ENCODE data around the gene FGF2.
"Not testable (repeated sequence)": the region's sequence is repeated elsewhere in the genome, so short reads cannot be mapped to it uniquely, and the experiment has no call there.

Gene FGF2

DNA sequence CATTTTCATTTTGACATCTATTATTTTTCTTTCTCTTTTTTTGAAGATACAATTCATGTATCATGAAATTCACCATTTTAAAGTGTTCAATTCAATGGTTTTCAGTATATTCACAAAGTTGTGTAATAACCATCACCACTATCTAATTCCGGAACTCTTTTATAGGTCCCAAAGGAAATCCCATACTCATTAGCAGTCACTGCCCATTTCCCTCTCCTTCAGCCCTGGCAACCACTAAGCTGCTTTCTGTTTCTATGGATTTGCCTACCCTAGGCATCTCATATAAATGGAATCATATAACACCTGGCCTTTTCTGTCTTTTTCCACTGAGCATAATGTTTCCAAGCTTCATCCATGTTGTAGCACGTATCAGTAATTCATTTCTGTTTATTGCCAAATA, 3.2 kb upstream of the FGF2 start:
- H3K9me3 ChIP-seq (ENCODE audit: control insufficient read depth, insufficient read depth, low read length), result no peaks in the 10 kb centered on the region
- no peak overlapping the region for H3K9ac ChIP-seq (ENCODE audit: low read depth, low read length)
- no peaks in the 10 kb centered on the region; the same call in 1 of the 2 replicates for H3K36me3 ChIP-seq (ENCODE audit: insufficient read depth, low read length)
- H3K4me1 ChIP-seq (ENCODE audit: insufficient read depth, low read length), result 0 out of 2 replicates have a peak, but pooled peaks cover 12% of the 10 kb centered on the region

DNA sequence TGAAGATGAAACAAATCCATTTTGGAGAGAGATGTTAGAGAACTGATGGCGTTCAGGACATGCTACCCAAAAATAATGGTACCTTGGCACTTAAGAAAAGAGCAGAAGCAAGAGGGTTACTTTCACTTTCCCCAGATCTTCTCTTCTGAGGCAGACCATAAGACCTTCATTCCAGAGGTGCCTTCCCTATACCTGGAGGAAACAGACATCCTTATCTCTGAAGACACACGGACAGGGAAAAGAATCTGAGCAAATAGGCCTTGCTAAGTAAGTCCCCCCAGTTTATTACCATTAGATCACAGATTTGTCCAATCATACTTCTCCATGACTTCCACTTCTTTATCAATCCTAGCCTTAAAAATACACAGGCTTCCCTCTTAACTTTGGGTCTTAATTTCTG, 2.0 kb upstream of the FGF2 start:
- no peak overlapping the region for H3K9ac ChIP-seq (ENCODE audit: low read depth, low read length)
- no peaks in the 10 kb centered on the region for H3K9me3 ChIP-seq (ENCODE audit: control insufficient read depth, insufficient read depth, low read length)
- peaks cover 5% of the 10 kb centered on the region; the same call in 1 of the 2 replicates for H3K36me3 ChIP-seq (ENCODE audit: insufficient read depth, low read length)
- peaks cover 15% of the 10 kb centered on the region; the same call in 1 of the 2 replicates for H3K4me1 ChIP-seq (ENCODE audit: insufficient read depth, low read length)

DNA sequence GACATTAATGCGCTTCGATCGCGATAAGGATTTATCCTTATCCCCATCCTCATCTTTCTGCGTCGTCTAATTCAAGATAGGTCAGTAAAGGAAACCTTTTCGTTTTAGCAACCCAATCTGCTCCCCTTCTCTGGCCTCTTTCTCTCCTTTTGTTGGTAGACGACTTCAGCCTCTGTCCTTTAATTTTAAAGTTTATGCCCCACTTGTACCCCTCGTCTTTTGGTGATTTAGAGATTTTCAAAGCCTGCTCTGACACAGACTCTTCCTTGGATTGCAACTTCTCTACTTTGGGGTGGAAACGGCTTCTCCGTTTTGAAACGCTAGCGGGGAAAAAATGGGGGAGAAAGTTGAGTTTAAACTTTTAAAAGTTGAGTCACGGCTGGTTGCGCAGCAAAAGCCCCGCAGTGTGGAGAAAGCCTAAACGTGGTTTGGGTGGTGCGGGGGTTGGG, 528 bp upstream of the FGF2 start:
- H3K9me3 ChIP-seq (ENCODE audit: control insufficient read depth, insufficient read depth, low read length), result no peaks in the 10 kb centered on the region
- H3K9ac ChIP-seq (ENCODE audit: low read depth, low read length), result peak overlapping the region; percentile 81
- peaks cover 18% of the 10 kb centered on the region; the same call in 1 of the 2 replicates for H3K36me3 ChIP-seq (ENCODE audit: insufficient read depth, low read length)
- H3K4me1 ChIP-seq (ENCODE audit: insufficient read depth, low read length), result peaks cover 27% of the 10 kb centered on the region

DNA sequence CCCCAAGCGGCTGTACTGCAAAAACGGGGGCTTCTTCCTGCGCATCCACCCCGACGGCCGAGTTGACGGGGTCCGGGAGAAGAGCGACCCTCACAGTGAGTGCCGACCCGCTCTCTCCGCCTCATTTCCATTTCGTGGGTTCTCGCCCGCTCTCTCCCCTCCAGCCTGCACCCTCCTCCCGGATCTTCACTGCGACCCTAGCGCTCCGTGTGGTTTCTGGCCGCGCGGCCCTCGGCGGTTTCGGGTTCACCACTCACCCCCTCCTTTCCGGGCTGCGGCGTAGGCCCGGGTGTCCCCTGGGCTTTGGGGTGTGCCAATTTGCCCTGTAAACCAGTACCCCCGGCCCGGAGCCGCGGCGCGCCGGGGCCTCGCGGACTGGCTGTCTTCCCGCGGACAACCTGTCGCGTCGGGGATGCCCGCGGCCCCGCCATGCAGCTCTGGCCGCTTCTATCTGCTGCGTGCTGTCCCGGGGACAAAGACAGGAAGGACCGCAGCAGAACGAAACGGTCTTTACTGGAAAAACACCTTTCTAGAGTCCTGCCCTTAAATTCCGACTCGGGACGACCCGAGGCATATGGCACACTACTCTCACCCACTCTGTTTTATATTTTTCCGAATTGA, 737 bp downstream of the FGF2 start:
- peak overlapping the region; percentile 93 for H3K9ac ChIP-seq (ENCODE audit: low read depth, low read length)
- H3K36me3 ChIP-seq (ENCODE audit: insufficient read depth, low read length), result peaks cover 18% of the 10 kb centered on the region; the same call in 1 of the 2 replicates
- H3K9me3 ChIP-seq (ENCODE audit: control insufficient read depth, insufficient read depth, low read length), result no peaks in the 10 kb centered on the region
- H3K4me1 ChIP-seq (ENCODE audit: insufficient read depth, low read length), result peaks cover 31% of the 10 kb centered on the region

DNA sequence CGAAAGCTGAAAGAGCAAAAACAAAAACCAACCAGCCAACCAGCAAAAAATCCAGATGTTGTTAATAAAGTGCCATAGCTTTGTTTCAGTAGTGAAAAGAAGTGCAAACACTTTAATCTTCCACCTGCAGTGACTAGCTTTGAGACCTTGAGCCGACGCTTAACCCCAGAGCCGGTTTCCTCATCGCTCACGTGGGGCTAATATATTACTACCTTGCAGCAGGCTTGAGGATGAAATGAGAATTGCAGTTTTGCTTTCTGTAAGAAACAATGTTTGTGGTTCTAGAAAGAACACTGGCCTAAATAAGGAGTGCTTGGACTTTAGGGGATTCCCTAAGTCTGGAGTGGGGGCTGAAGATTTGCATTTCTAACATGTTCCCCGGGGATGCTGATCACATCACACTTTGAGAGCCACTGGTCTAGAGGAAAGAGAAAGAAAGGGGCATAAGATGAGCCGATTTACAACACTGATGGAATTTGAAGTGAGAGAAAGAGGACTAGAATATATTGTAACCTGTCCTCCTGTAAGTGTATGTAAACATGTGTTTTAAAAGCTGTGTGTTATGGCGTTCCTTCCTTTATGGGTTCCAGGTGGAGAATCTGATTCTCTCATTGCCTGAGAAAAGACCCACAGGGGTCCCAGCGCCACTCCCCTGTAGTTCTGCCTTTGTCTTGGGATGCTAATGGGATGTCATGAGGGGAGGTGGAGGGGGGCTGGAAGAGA, 1.4 kb downstream of the FGF2 start:
- peaks cover 38% of the 10 kb centered on the region for H3K4me1 ChIP-seq (ENCODE audit: insufficient read depth, low read length)
- H3K9me3 ChIP-seq (ENCODE audit: control insufficient read depth, insufficient read depth, low read length), result no peaks in the 10 kb centered on the region
- H3K36me3 ChIP-seq (ENCODE audit: insufficient read depth, low read length), result peaks cover 18% of the 10 kb centered on the region; the same call in 1 of the 2 replicates
- H3K9ac ChIP-seq (ENCODE audit: low read depth, low read length), result peak overlapping the region; percentile 93

DNA sequence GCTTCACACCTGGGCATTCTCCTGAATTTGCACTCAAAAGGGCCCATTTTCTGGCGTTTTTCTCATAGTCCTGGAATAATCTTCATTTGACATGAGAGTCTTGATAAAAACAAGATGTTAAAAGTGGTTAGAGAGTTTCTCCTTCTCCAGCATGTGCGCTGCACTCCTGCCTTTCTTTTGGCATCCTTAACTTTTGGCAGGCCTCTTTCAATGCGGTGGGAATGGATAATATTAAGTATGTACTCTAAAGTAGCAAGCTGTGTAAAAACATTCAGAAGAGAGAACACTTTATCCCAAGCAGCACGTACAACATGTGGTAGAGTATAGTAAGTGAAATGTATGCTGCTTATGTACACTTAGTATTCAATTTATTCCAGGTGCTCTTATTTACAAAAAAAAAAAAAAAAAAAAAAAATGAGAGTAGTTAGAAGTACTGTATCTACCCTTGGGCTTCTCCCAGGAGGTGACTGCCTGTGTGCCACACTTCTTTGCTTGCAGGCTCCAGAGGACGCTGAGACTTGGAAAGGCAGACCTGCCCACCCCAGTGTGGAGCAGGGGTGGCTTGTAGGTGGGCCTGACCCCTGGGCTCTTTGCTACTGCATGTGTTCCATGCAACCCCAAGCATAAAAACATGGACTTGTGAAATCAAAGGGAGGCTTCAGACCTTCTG, 3.9 kb downstream of the FGF2 start:
- no peaks in the 10 kb centered on the region for H3K9me3 ChIP-seq (ENCODE audit: control insufficient read depth, insufficient read depth, low read length)
- peaks cover 27% of the 10 kb centered on the region for H3K36me3 ChIP-seq (ENCODE audit: insufficient read depth, low read length)
- H3K9ac ChIP-seq (ENCODE audit: low read depth, low read length), result 0 out of 2 replicates have a peak overlapping the region, but pooled peaks have one; percentile 93
- peaks cover 55% of the 10 kb centered on the region for H3K4me1 ChIP-seq (ENCODE audit: insufficient read depth, low read length)

DNA sequence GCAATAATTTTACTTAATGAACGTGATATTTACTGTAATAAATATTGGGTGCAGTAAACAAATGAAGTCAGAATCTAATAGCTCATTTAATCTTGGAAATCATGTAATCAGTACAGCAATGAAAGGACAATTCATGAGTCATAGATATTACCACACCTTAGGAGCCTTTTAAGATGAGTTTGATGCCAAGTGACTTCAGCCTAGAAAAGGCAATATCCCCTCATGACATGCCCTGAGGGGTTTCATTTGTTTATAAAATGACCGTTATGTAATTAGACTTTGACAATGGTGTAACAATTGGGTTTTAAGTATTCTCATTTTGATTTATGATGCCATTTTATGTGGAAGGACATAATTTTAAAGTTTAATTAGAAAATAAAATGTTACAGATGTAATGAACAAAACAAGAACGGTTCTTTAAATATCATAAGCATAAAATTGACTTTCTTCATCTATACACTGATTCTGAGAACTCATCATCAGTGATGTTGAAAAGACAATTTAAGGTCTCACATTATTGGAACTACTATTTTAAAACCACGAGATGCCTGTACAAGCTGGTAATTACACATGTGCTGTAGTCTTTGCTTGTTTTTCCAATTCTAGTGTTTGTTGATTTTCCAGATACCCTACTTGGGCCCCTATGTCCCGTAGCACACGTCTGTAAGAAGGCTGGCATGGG, 5.0 kb downstream of the FGF2 start:
- Histone ChIP-seq H3K4me1 (ENCODE audit: insufficient read depth, low read length) (peaks cover 61% of the 10 kb centered on the region), H3K36me3 (ENCODE audit: insufficient read depth, low read length) (peaks cover 27% of the 10 kb centered on the region), H3K9ac (ENCODE audit: low read depth, low read length) (no peak overlapping the region), H3K9me3 (ENCODE audit: control insufficient read depth, insufficient read depth, low read length) (no peaks in the 10 kb centered on the region)

DNA sequence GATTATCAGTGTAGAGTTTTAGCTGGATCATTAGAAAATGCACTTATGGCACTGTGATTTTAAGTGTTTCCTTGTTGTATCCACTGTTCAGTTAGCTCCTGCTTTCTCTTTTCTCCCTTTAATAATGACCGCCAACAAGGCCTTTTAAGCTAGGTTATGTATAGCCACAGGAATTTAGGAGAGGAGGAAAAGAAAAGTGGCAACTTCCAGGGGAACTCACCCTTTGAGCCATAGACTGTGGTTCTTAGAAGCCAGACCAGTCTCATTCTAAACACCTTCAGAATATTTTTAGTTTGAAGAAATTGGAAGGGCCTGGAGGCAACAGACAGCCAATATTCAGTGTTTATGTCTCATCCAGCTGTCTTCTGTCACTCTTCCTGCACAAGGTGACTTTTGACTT, 6.1 kb downstream of the FGF2 start:
- H3K9ac ChIP-seq (ENCODE audit: low read depth, low read length), result peak overlapping the region; percentile 19; the same call in 1 of the 2 replicates

DNA sequence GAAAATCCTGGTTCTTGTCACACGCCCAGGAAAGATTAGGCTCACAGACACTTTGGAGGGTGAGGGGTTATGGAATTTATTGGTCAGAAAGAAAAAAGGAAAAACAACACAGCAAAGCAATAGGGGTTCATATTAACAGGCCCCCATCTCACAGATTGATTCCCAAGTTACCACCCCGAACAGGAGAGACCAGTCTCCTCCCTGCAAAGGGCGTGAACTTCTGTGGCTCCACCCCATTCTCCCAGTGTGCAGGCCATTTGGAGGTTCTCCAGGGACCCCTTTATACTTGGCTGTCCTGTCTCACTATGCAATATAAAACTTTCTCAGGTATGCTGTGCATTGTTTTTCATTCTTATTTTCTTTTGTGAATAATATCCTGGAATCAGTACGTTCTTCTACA, 7.4 kb downstream of the FGF2 start:
- peak overlapping the region; percentile 9; the same call in 1 of the 2 replicates for H3K9ac ChIP-seq (ENCODE audit: low read depth, low read length)
- H3K36me3 ChIP-seq (ENCODE audit: insufficient read depth, low read length), result peaks cover 24% of the 10 kb centered on the region
- H3K9me3 ChIP-seq (ENCODE audit: control insufficient read depth, insufficient read depth, low read length), result no peaks in the 10 kb centered on the region
- H3K4me1 ChIP-seq (ENCODE audit: insufficient read depth, low read length), result peaks cover 66% of the 10 kb centered on the region

More for the DNA sequence above, 6.1 kb downstream of the FGF2 start:
- no peaks in the 10 kb centered on the region for H3K9me3 ChIP-seq (ENCODE audit: control insufficient read depth, insufficient read depth, low read length)
- peaks cover 27% of the 10 kb centered on the region for H3K36me3 ChIP-seq (ENCODE audit: insufficient read depth, low read length)
- H3K4me1 ChIP-seq (ENCODE audit: insufficient read depth, low read length), result peaks cover 66% of the 10 kb centered on the region

DNA sequence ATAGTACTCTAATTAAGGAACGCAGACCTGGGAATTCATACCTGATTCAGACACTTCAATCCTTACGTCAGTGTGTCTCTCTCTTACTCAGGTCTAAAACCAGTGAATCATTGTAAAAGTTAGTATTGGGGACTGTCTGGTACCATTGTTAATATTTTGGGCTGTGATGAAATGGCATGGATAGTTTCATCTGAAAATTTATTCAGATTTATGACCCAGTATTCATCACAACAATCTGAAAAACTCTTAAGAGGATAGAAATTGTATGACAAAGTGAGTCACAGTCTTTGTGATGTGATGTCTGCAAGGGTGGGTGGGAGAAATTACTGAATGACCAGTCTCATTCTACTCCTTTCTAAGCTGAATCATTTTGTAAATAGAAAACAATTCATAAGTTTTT, 10.3 kb downstream of the FGF2 start:
- Histone ChIP-seq H3K9ac (ENCODE audit: low read depth, low read length) (no peak overlapping the region), H3K36me3 (ENCODE audit: insufficient read depth, low read length) (peaks cover 27% of the 10 kb centered on the region), H3K4me1 (ENCODE audit: insufficient read depth, low read length) (peaks cover 45% of the 10 kb centered on the region), H3K9me3 (ENCODE audit: control insufficient read depth, insufficient read depth, low read length) (no peaks in the 10 kb centered on the region)

DNA sequence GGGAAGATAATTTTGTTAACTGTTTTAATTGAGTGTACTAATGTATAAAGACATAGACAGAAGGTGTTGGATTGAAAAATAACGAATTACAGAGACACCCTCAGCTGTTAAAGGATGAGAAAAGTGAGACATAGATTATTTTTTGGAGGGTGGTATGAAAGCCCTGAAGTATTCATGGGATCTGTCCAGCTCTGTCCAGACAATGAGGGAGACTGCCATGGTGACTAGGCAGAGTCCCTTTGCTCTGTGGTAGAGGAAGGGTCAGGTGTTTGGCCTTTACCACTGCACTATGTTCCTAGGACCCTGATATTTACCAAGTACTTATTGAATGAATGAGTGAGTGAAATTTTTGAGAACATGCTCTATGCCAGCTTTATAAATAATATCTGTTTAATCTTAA, 11.4 kb downstream of the FGF2 start:
- H3K36me3 ChIP-seq (ENCODE audit: insufficient read depth, low read length), result peaks cover 30% of the 10 kb centered on the region
- no peak overlapping the region for H3K9ac ChIP-seq (ENCODE audit: low read depth, low read length)
- H3K9me3 ChIP-seq (ENCODE audit: control insufficient read depth, insufficient read depth, low read length), result no peaks in the 10 kb centered on the region
- H3K4me1 ChIP-seq (ENCODE audit: insufficient read depth, low read length), result peaks cover 42% of the 10 kb centered on the region

DNA sequence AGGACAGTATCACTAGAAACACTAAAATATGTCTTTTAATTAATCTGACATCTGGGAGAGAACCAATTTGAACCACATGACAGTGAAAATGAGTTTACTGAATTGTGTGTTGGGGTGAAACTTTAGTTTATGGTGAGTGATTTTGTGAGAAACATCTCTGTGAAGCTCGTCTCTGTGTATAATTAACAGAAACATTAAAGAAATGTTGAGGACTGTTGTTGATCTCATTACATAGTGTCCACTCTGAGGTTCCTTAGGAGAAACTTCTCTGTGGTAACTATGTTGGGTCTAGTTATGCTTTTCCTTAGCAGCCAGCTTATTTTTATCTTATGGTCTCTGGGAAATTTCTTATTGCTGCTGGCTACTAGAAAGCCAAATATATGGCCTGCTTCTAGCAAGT, 15.8 kb downstream of the FGF2 start:
- Histone ChIP-seq H3K9ac (ENCODE audit: low read depth, low read length) (no peak overlapping the region), H3K36me3 (ENCODE audit: insufficient read depth, low read length) (peaks cover 26% of the 10 kb centered on the region), H3K9me3 (ENCODE audit: control insufficient read depth, insufficient read depth, low read length) (no peaks in the 10 kb centered on the region), H3K4me1 (ENCODE audit: insufficient read depth, low read length) (peaks cover 35% of the 10 kb centered on the region)

DNA sequence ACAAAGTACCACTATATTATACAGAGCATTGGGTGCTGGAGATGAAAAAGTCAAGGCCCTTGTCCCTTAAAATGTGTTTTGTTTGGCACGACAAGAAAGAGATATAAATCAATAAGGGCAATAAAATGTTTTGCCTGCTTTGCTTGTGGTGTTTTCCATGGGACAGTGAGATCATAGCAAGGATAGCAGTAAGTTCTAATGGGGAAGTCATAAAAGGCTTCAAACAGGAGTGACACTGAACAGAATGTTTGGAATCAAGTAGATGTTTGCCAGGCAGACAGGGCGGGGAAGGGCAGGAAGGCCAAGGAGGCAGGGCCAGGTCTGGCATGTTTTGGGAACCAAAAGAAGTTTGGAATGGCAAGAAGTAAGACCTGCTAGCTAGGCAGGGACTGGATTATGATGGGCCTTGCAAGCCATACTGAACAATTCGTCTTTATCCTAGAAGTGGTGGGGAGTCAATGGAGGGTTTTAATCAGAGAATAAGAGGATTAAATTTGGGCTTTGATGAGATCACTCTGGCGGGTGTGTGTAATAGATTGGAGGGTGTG, 16.4 kb downstream of the FGF2 start:
- Histone ChIP-seq H3K36me3 (ENCODE audit: insufficient read depth, low read length) (peaks cover 30% of the 10 kb centered on the region), H3K4me1 (ENCODE audit: insufficient read depth, low read length) (peaks cover 35% of the 10 kb centered on the region), H3K9ac (ENCODE audit: low read depth, low read length) (no peak overlapping the region), H3K9me3 (ENCODE audit: control insufficient read depth, insufficient read depth, low read length) (no peaks in the 10 kb centered on the region)

DNA sequence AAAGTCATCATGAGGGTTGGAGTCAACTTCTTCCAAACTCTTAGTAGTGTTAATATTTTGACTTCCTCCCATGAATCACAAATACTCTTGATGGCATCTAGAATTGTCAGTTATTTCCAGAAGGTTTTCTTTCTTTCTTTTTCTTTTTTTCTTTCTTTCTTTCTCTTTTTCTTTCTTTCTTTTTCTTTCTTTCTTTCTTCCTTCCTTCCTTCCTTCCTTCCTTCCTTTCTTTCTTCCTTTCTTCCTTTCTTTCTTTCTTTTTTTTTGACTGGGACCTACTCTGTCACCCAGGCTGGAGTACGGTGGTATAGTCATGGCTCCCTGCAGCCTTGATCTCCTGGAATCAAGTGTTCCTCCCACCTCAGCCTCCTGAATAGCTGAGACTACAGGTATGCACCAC, 17.8 kb downstream of the FGF2 start:
- peaks cover 35% of the 10 kb centered on the region for H3K4me1 ChIP-seq (ENCODE audit: insufficient read depth, low read length)

More for the DNA sequence above, 17.8 kb downstream of the FGF2 start:
- H3K9ac ChIP-seq (ENCODE audit: low read depth, low read length); H3K9me3 ChIP-seq (ENCODE audit: control insufficient read depth, insufficient read depth, low read length): not testable (repeated sequence)
- peaks cover 29% of the 10 kb centered on the region for H3K36me3 ChIP-seq (ENCODE audit: insufficient read depth, low read length)
